Measurements from ENCODE around the gene APOBEC3H.

The APOBEC3H gene

DNA sequence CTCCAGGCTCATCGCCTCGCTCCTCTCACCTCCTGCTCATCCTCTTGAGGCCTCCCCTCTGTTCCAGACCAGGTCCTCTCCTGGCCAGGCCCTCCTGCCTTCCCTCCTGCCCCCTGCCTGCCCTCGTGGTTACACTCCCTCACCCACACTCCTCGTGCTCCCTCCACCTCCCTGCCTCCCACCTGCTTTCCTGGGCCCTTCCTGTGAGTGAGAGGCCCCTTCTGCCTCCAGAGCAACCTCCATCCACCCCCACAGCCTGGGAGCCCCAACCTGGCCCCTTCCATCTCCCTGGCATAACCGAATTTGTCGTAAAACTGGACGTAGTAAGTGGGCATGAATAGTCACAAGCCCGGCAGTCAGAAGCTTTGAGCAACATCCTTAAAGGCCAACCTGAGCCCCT, 15.4 kb upstream of the APOBEC3H start:
- DNase-seq: no peak

DNA sequence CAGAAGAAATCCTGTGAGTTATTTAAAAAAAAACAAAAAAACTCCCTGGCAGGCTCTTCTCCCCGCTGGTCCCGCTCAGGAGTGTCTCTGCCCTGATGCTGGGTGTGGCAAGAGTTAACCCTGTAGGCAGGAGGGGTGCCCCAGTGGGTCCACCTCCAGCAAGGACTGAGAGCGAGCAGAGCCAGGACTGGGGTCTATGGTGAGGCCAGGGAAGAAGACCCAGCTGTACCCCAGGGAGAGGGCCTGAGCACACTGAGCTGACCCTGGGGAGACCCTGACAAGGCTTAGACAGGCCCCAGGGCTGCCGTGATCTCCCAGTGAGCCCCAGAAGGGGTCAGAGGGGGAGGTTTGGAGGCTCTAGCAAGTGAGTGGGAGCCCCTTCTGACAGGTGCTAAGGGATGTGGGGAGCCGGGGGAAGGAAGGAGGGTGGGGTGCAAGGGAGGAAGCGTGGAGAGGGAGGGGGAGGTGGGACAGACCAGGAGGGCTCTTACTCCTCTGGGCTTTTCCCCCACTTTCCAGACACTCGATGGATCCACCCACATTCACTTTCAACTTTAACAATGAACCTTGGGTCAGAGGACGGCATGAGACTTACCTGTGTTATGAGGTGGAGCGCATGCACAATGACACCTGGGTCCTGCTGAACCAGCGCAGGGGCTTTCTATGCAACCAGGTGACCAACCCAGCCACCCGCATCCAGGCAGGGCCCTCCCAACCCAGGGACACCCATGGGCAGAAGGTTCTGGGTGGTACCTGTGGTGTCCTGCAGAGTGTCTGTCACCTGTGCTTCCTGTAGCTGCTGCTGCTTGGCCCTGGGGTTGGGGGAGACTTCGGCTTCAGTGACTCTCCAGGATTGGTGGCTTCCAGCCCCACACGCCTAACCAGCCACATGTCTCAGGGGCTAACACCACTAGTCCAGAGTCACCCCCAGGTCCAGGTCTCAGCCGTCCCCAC, 13.6 kb upstream of the APOBEC3H start:
- no peak for DNase-seq

DNA sequence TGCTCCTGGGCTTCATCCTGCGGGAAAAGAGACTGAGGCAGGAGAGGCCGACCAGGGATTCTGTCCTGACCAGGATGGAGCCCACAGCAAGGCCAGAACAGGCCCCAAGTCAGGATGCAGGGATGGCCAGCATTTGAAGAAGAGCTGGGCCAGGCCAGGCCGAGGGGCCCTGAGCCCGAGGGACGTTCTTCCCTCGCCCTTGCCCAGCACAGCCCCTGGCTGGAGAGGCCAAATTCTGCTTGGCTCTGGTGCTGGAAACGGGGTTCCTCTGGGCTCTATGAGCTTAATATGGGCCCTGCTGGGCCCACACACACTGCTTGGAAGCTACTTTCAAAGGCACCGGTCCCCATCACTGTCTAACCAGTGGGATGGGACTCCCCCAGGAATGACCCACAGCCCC, 12.4 kb upstream of the APOBEC3H start:
- DNase-seq: no peak

DNA sequence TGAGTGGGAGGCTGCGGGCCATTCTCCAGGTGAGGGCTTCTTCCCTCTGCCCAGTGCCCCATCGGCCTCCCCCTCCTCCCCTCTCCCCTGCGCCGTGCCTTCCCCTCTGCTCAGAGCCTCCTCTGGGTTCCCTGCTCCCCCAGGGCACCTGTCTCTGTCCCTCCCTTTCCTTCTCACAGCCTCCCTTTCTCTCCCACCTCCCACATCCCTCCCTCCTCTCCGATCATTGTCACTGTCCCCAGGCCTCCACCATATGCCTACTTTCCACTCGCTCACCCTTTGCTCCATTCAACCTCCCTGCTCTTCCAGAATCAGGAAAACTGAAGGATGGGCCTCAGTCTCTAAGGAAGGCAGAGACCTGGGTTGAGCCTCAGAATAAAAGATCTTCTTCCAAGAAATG, 9.9 kb upstream of the APOBEC3H start:
- no peak for DNase-seq

DNA sequence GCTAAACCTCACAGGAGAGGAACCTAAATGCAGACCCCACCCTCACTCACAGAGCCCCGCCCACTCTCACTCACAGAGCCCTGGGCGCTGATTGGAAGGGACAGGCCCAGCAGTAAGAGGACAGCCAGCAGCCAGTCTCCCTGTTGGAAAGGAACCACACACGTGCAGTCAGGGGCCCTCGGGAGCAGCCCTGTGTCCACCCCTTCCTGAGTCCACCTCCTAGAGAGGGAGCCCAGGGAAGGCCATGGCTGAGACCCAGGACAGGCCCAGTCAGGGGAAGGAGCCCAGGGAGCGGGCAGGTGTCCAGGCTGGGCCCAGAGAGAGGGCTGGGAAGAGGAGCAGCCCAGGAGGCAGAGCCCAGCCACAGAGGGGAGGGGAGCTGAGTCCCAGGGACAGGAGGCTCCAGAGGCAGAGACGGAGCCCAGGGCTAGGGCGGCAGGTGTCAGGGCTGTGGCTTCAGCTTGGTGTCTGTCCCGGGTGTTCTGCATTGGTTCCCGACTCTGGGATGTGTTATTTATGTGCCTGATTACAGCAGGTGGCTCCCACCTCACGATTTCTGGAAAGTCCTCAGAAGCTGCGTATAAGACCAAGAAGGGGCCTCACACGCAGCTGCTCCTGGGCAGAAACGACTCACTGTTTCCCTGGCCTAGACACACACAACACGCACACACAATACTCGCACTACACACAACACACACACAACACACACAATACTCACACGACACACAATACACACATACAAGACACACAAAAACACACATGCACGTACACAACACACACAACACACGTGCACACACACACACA, 9.0 kb upstream of the APOBEC3H start:
- no peak for DNase-seq

DNA sequence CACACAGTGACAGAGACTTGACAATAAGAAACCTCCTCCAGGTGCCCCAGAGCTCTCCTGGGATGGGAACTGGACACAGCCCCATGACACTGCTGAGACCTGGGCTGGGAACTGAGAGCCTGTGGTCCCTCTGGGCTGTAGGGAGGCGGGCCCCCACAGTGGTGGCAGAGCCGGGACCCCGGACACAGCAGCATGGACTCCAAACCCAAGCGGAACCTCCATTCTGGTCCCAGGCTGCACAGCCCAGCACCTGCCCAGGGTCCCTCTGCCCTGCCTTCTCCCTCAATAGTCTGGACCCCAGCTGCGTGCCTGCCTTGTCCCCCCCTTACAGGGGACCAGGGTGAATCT, 8.4 kb upstream of the APOBEC3H start:
- DNase-seq: no peak

DNA sequence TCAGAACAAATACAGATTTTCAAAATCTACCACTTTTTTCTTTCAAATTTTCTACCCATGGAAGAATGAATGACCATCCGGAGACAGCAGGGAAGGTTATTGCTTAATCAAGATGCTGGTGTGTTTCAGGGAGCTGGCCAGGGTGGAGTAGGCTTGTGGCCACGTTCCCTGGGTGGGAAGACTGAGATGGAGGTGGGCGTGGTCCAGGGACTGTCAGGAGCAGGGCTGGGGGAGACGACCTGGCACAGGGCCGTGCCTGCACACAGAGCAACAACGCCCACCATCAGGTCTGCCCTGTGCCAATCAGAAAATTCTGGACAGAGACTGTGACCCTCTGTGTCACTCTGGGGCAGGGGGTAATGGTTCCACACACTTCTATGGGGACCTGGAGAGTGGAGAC, 7.1 kb upstream of the APOBEC3H start:
- no peak for DNase-seq

DNA sequence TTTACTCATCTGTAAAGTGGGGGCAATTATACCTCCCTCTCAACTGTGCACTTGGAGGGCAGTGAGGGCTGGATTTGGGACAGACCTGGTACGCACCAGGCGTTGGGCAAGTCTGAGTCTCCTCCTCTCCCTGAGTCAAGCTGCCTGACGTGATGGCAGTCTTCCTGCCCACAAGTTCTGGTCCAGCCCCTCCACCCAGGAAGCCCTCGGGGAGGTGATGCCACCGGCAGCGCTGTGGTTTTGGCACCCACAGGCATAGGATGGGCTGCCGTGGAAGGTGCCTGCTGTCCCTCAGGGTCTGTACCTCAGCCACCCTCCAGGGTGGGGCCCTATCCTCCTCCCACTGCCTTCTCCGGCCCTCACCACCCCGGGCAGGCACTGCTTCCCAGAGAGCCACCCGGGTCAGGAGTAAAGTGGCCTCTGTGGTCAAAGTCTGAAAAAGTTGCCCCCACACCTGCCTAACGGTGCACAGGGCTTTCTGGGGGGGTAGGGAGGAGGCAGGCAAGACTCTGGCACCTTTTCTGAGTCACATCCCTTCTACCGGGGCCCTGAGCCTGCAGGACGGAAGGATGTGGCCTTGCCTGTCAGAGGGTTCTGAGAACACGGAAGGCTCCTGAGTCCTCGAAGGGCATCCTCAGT, 6.5 kb upstream of the APOBEC3H start:
- peak; percentile 87 for DNase-seq

DNA sequence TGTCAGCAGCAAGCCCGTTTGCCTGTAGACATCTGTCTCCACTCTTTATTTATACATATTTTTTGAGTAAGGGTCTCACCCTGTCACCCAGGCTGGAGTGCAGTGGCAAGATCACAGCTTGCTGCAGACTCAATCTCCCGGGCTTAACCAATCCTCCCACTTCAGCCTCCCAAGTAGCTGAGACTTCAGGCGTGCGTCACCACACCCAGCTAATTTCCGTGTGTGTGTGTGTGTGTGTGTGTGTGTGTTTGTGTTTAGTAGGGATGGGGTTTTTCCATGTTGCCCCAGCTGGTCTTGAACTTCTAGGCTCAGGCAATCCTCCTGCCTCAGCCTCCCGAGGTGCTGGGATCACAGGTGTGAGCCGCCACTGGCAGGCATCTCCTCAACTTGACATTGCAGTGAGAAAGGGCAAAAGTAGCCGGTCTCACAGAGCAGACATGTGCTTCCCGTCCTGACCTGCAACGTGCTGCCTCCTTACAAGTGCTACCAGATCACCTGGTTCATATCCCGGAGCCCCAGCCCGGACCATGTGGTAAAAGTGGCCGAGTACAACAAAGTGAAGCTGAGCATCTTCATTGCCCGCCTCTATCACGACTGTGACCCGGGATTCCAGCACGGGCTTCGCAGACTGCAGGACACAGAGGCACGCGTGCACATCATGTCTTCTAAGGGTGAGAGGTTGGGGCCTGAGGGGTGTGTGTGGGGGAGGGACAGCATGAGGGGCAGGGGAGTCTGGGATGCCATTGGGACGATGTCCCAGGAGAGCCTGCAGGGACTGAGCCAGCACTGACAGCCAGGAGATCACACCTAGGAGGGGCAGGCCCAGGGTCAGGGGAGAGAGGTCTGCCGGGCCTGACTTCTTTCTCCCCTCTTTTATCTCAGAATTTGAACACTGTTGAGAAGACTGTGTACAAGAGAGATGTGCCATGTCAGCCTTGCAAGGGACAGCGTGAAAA, 5.6 kb upstream of the APOBEC3H start:
- DNase-seq: no peak

DNA sequence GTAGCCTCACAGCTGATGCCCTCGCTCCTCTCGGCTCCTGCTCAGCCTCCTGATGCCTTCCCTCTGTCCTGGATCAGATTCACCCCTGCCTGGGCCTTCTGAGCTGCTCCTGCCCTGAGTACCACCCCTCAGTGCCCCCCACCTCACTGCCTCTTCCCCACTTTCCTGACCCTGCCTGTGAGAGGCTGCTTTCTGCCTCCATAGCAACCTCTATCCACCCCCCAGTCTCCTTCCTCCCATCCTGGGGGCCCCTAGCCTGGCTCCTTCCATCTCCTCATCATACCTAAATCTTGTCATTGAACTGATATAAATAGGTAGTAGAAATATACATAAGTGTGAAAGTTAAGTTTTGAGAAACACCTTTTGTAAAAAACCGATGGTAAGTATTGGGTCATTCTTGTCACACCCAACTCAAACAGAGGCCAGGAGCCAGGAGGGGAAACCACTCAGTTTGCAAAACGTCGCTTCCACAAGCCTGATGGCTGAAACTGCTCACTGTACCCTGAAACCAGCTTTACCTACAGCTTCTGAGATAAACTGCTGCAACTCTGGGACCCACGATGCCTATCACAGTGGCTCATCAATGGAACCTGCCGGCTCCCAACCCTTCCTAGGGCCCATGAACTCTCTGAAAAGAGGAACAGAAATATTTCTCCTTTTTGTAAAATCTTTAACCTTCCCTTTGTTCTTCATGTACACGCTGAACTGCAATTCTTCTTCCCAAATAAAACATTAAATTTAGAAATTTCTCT, 4.8 kb upstream of the APOBEC3H start:
- peak; percentile 49 for DNase-seq

DNA sequence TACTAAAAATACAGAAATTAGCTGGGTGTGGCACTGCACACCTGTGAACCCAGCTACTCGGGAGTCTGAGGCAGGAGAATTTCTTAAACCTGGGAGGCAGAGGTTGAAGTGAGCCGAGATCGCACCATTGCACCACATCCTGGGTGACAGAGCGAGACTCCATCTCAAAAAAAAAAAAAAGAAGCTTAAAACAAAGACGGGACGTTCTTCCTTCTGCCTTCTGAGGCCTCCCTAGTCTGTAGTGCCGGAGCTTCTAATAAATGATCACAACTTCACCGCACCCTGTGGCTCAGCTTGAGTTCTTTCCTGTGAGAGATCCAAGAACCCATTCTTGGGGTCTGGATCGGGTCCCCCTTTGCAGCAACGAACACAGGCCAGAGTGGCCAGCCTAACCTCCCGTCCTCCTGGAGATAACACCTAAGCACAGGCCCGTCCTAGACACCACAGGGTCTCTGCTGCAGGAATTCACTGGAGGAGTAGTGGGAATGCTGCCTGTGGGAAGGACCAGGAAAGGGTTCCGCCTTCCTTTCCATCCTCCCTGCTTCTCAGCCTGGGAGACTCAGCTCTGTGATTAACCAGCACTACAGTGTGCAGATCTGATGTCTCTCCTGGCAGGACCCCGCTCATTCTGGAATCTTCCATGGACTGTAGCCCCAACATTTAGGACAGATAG, 2.2 kb upstream of the APOBEC3H start:
- no peak for DNase-seq

DNA sequence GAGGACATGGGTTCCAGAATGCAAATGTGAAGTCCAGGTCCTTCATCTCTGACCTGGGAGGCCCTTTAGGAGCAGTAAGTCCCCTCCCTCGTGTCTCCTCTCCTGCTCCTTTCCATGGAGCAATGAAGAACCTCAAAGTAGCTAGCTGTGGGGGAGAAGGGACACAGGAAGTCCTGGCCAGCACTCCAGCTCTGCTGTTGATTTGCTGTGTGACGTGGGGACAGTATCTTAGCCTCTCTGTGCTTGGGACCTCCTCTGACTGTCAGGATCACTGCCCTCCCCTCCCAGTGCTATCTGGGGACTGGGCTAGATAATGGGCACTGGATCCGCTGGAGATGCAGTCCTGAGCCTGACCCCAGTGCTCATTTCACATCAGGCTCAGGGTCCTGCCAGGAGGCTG, 1.1 kb upstream of the APOBEC3H start:
- no peak for DNase-seq

DNA sequence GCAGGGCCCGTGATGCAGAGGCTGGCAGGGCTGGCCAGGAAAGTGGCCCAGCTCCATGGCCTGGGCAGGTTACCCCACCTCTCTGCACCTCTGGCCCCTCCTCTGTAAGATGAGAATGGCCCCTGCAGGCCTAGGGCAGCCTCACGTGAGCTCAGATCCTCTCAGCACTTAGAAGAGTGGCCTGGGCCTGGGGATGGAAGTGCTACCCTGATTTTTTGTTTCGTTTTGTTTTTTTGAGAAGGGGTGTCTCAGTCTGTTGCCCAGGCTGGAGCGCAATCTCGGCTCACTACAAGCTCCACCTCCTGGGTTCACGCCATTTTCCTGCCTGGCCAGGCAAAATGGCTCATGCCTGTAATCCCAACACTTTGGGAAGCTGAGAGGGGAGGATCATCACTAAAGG, 982 bp downstream of the APOBEC3H start:
- DNase-seq: no peak

DNA sequence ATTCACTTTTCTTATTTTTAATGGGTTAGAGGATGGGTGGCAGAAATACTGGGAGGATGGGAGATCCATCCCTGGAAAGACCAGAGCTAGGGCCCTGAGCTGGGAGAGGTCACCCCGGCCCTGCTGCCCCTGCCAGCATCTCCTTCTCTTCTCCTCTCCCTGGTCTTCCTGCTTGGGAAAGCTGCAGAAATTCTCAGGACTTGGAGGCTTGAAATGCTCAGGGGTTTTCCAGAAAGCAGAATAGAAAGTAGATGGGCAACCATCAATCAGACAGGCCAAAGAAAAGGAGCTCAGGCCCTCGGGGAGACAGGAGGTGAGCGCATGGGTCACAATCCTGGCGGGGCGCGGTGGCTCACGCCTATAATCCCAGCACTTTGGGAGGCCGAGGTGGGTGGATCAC, 1.5 kb downstream of the APOBEC3H start:
- DNase-seq: no peak

DNA sequence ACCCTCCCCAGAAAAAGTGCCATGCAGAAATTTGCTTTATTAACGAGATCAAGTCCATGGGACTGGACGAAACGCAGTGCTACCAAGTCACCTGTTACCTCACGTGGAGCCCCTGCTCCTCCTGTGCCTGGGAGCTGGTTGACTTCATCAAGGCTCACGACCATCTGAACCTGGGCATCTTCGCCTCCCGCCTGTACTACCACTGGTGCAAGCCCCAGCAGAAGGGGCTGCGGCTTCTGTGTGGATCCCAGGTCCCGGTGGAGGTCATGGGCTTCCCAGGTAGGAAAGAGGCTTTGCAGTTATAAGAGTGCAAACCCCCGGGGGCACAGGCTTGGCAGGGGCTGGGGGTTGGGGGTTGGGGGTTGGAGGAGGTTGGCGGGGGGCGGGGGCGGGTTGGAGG, 4.2 kb downstream of the APOBEC3H start:
- no peak for DNase-seq

DNA sequence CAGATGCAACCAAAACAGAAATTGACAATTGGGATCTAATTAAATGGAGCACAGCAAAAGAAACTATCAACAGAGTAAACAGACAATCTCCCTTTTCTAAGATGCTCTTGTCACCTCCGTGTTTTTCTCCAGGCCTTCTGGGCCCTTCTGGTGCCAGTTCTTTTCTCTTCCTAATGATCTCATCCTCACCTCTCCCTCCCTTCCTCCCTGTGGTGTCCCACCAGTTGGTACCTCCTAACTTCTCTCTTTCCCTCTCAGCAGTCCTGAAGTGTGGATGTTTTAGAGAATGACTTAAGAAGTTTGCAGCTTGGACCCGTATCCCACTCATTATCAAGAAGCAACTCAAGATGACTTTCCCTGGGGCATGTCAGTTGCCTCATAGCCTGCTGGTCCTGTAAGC, 6.4 kb downstream of the APOBEC3H start:
- DNase-seq: no peak

DNA sequence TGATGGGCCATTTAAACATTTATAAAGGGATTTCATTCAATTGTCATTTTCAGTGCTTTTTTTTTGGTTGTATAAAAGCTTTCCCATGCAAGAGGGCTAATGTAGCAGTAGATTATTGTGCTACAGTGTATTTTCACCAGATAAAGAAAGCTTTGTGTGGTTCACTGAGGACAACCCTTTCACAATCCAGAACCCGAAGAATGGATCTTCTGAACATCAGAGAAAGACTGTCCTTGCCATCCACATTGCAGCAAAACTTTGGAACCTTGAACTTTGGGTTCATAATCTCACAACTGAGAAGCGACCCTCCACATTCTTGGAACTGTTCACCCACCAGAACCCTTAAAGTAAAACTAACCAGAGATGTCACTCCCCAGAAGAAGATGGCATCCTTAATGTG, 9.3 kb downstream of the APOBEC3H start:
- DNase-seq: no peak

DNA sequence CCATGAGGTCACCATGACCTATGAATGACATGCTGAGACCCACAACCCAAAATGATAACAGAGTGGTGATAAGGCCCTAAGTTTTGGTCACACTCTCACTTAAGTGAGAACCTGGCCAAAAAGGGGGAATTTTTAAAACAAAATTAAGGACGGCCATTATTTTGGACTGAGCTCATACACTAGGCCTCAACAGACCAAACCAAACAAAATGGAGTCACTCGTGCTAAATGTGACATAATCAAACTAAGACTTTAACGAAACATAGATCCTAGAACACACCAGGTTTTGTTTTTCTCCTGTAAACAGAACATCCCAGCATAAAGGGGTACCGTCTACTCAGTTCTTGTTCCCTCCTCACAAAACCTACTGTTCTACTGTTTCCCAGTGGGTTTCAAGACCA, 11.4 kb downstream of the APOBEC3H start:
- no peak for DNase-seq

DNA sequence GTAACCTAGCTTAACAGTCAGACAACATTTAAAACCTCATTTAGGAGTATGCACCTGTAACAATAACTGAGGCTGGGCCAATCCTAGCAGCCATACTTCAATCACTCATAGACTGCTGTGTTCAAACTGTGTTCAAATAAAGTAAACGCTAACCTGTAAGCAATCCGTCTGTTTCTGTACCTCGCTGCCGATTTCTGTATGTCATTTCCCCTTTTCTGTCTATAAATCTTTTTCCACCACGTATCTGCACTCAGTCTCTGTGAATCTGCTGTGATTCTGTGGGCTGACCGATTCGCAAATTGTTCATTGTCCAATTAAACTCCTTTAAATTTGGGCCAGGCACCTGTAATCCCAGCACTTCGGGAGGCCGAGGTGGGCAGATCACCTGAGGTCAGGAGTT, 12.3 kb downstream of the APOBEC3H start:
- DNase-seq: no peak

DNA sequence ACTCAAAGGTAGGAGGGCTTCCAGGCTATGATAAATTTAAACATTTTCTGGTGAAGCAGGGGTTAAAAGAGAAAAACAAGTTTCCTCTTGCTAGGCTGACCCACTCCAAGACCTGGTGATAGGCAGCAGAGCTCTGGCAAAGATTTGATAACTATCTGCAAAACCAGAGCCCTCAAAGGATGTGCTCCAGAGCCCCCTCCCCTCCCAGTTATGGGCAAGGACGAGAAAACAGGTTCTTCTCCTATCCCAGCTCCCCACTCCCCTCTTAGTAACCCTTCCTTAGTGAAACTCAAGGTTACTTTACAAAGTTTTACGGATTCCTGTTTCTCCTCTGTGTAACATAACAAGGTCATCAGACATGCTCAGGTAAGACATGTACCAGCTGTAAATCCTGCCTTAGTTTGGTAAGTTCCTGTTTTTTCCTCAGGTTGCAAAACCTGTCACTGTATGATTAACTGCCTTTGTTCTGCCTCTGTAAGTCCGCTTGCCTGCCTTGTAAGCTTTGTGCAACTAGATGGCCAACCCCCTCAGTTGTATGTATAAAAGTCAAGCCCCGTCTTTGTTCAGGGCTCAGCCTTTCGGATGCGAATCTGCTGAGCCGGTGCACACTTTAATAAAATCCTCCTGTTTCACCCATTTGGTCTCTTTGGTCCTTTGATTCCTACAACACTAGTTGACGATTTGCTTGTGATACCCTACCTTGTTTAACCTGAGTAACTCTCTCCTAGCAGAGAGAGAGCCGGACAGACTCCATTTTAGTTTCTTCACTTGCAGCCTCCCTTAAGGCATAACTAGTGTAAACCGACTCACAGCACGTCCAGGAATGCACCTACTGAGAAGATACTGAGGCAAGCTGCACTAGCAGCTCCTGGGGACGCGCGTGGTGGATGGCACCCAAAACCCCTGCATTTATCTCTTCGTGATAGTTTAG, 13.9 kb downstream of the APOBEC3H start:
- no peak for DNase-seq

All from stimulated activated CD4-positive, alpha-beta T cell treated with anti-CD3 and anti-CD28 coated beads, Interleukin-1b, Interleukin-23, amount 100 ng/mL, for 48 hours (primary cell).